Fibroblast of skin of scalp (primary cell): ENCODE results near the gene TAF5L. TPM values are rescaled to one million over a fixed set of nuclear protein-coding genes. Genes with fewer than 3 reads are reported as not detected.
A peak's percentile ranks its signal among the peaks of the same experiment; 100 is the strongest.

Experiments
- DNase-seq: peaks from one replicate; pipeline ENCODE4 v3.0.0-alpha.2; 2013
- polyA plus RNA-seq, 2 experiments: library from polyadenylated mRNA; unstranded; fragments of 120-200 nt; gene quantifications; one replicate each; pipeline ENCODE4 v1.2.1, GENCODE V29; 2013; ENCODE audit not compliant: insufficient read length in 2 of 2

The TAF5L gene
- 16.1 TPM for polyA plus RNA-seq (2013, experiment 1 of 2; ENCODE audit: insufficient read length)
- 16.7 TPM for polyA plus RNA-seq (2013, experiment 2 of 2; ENCODE audit: insufficient read length)

DNA sequence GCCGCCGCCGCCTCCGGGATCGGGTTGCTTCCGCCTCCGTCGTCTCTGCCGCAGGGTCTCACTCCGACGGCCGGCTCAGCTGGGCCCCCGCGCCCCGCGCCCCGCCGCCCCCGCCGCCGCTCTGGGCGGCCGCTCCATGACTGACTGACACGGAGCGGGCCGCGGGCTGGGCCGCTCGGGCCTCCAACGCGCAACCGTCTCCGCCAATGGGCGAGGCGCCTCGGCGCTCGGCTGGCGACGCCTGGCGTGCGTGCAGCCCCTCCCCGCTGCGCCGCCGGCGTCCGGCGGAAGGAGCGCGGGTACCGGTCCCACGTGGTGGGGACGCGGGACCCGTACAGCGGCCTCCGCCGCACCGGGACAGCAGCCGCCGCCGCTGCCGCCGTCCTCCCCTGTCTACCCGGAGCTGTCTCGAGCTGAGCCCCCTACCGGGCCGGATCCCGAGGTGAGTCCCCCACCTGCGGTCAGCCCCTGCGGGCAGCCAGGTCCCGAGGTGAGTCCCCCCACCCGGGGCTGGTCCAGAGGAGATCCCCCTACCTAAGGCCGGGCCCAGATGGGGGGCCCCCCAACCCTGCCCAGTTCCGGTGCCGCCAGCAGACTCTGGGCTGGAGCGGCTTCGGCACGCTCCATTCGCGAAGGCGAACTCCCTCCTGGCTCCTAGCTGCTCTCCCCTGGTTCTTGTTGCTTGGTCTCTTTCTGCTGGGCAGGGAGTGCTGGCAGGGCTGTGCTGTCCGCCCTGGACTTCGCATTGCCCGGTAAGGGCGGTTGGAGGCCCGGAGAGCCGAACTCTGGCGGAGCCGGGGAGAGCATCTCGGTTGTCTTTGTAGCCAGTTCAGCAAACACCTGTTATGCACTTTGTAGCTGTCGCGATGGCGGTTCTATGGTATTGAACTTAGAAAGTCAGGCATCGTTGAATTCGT, at the start of gene TAF5L, which contains the start of gene URB2:
TSS of gene TAF5L (minus strand) at position 208 of the 917 bp plus-strand sequence. CDS start 11,640 bp downstream, outside the sequence.
TSS of gene URB2 (plus strand) at position 333 of the 917 bp plus-strand sequence. CDS start 1,387 bp downstream, outside the sequence.
- DNase-seq, result peak; percentile 90

DNA sequence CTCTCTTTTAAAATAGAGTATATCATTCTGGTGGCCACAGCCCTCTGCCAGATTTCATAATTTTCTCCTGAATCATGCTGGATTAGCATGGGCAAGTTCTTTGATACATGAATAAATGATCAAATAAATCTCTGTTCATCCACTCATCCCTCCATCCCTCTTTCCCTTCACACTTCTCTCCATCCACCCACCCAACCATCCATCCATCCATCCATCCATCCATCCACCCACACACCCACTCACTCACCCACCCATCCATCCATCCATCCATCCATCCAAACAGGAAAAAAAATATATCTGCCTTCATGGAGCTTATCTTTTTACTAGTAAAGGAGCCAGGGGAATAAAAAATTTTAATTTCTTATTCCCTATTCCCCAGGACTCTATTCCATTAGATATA, 49.5 kb upstream of the TAF5L start:
- DNase-seq, result no peak

DNA sequence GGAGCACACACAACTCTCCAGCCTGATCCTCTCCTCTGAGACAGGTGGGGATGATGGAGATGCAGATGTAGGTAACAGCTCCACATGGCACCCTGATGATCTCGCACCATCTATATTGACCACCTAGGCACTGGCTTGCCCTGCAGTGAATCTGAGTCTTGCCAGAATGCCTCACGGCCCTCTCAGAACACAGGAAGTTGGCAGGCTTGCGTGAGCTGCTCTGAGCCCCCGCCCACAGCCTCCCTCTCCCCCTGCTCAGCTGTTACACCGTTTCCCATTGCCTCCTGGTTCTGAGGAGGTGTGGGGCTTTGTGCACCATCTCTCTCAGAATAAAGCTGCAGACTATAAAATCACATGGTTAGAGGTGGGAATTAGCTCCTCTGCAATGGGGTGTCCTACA, 48.1 kb upstream of the TAF5L start:
- no peak for DNase-seq

DNA sequence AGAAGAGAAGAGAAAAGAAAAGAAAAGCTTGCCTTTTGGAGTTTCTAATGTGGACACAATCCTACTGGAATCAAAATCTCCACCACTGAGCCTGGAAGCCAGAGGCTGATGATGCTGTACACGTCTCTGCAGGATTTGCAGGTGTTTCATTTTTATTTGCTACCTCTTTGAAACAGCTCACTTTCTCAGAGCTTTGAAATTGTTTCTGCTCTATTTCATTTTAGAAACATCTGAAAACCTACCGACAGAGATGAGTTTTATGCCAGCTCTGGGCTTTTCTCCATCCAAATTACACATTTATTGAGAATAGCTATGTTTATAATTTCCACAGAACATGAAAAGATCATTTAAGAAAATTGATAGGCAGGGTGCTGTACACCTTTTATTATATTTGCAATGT, 46.3 kb upstream of the TAF5L start:
- DNase-seq, result no peak

DNA sequence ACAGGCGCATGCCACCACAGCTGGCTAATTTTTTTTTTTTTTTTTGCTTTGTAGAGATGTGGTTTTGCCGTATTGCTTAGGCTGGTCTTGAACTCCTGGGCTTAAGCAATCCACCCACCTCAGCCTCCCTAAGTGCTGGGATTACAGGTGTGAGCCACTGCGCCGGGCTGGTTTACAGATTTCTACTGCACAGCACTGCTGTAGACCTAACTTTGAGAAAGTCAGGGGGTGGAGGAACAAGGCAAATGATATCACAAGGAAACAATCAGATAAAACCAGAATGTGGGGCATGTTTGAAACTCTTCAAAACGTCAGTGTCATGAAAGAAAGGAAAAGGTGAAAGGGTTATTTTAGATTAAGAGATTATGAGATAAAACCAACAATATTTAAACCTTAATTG, 45.4 kb upstream of the TAF5L start:
- no peak for DNase-seq

DNA sequence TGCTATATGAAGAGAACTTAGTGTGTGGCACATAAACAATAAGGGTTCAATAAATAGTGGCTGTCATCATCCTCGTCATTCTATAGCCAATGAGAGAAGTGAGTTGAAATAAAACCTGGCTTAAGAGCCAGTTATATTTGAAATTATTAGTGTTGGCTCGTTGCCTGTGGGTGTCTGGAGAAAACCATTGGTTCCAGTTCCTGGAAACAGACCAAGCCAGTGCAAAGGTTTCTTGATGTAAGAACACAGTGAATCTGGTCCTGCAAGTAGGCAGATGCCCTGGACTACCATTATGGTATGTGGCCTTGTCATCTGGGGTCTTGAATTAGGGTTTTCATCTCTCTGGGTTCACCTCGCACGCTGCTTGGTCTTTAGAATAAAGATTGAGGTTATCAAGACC, 43.4 kb upstream of the TAF5L start:
- no peak for DNase-seq

DNA sequence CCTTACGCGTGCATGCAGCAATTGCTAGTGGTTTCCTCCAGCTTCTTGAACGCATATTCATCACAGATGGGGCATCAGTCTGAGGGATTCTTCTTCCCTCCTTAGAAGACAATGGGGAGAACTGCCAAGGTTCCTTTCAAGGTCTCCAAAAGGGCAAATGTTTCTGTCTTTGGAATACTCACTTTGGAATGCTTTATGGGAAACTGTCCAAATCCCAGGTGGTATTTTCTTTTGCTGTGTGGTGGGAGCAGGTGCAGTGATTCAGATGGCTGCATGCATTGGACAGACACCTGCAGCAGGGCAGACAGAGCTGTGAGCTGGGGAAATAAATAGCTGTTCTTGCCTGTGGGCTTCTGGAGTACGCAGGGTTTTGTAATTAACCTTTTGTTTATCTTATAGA, 40.7 kb upstream of the TAF5L start:
- DNase-seq, result no peak

DNA sequence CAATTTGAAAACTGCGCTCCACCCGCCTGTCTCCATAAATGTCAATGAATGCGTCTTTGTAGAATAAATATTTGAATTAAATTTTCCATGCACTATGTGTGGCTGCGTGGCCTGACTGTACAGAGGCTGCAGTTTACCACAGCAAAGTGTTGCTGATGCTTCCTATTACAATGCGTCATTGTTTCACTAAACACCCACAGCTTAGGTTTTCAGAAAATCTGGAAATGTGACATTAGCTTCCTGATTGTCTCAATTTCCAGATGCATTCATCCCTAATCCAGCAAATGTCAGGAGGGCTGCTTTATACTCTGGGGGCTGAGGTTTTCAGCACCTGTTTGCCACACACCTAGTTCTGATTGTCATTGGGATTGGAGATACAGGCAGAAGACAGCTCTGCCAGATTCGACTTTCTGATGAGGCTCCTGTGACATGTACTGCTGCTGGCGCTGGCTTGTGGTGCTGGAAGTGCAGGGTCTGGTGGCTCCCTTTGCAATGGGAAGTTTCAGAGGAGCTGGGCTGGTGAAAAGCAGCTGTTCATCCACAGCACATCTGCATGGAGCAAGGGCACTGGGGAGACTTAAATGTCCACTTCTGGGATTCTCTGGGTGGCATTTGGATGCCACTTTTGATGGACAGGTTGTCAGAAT, 40.1 kb upstream of the TAF5L start:
- no peak for DNase-seq

DNA sequence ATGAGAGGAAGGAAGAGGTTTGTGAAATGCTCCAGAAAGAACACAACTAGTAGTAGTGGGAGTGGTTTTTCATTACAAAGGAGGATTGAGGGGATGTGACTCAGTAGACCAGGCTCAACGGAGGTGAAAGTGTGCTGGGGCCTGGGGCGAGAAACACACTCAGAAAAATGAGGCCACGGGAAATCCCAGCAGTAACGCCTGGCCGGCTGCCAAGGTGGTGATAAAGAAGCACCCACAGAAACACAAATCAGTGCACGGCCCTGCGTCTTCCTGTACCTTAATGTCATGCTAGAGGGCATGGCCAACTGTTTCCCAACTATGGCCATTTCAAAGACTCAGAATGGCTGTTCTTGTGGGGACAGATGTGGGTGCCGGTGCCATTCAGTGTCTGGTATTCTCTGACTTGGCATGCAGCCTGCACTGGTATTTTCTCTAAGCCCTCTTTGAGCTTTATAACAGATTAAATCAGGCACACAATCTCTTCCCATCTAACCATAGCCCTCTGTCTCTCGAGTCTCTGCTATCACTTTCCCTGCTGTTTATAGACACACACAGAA, 38.3 kb upstream of the TAF5L start:
- no peak for DNase-seq

DNA sequence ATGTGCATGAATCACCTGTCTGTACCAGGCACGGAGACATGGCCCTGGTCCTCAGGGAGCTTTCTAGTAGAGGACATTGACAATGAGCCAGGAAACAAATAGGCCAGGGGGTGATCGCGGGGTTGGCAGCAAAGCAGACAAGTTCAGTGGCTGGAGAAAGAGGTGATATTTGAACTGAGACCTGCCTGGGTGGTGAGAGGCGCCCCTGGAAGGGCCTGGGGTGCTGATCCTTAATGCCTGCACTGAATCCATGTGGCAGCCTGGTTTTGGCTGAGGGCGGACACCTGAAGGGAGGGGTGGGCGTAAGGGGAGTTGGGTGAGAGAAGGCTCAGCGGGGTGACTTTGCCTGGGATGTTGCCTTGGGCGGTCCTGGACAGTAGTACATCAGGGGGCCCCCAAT, 36.0 kb upstream of the TAF5L start:
- no peak for DNase-seq

DNA sequence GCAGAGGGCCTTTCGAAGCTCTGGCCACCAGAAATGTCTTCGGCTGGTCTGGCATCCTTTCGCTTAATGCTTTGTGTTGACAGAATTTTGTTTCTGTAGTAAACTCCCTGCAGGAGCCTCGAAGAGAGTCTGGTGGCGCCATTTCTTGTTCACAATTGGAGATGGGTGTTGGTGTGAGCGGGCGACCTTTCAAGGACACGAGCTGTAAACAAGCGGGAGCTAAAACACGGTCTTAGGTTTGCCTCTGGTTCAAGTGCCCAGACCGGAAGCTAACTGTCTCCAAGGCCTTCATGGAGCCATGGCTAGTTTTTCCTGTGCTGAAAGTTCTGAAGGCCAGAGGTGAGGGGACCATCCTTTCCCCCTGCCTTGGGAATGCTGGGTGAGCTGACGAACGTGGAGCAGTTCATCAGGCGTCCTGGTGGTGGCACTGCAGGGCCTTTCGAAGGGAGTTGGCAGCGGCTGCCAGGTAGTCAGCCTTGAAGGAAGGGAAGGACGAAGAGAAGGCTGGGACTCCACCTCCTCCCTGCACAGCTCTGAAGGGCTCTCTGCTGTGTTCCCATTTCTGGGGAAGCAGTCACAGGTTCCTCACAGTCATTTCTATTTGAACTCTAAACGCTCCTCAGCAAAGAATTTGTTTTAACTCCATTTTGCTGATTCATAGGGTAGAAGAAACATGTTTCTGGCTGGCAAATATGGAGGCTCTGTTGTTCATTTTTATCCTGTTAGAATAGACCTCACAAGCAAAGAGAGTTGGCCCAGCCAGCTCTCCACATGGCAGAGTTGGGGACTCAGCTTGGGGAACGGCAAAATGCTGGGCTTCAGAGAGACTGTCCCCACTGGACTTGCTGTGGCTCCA, 35.3 kb upstream of the TAF5L start:
- DNase-seq, result peak; percentile 69

DNA sequence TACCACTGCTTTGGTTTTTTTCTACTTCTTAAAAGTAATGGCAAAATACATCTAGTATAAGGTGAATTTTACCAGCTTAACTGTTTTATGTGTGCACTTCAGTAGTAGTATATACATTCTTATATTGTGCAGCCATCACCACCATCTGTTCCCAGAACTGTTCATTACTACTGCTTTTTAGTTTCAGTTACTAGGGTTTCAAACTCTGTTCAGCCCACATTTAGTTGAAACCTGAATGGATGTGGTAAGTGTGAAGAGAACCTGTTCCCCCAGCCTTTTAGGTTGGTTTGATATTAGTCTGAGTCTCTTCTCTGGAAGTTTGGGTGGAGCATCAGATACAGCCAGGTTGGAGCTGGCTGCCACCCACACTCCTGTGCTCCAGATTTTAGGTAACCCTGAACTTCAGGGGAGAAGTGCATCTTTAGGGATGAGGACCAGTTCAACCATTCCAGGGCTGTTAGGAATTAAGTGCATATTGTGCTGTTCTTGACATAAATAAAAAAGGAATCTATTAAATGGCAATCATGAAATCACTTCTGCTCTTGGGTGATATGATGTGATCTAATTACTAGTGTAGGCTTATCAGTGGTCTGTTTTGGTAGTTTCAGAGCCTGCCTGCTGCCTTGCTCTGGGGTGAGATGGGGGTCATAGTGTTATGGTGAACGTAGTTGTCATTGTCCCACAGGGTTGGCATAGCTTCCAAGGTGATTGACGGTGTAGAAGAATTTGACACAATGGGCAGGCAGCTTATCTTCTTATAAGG, 32.3 kb upstream of the TAF5L start:
- DNase-seq, result no peak

DNA sequence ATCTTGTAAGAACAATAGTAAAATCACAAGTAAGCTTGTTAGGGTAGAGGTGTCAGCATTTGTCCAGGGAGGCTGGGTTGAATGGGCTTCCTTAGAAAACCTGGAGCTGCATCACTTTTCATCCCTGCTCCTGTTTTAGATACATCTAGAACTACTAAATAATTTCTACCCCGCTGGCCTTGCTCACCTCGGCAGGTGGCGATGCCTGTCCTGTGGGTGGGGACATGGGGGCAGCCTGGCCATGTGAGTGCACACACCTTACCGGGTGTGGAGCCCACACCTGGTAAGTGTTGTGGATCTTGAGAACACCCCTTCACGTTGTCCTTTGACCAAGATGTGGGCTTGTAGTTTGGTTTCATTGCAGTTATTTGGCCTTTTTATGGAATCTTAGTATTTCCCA, 29.9 kb upstream of the TAF5L start:
- no peak for DNase-seq

DNA sequence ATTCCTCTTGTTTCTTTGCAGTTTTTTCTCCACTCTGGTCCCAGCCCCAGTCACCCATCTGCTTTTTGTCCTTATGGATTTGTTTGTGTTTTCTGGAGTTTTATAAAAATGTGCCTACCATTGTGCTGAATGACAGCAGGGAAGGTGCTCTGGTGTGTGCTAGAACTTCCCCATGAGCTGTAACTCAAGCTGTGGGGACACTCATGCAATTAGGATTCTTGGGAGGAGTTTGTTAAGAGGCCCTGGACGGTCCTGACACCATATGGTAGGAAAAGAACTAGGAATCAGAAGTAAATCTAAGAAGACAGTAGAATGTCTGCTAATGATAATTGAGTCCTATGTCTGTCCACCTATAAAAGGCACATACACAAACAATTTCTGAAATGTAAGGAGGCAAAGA, 27.5 kb upstream of the TAF5L start:
- DNase-seq, result no peak

DNA sequence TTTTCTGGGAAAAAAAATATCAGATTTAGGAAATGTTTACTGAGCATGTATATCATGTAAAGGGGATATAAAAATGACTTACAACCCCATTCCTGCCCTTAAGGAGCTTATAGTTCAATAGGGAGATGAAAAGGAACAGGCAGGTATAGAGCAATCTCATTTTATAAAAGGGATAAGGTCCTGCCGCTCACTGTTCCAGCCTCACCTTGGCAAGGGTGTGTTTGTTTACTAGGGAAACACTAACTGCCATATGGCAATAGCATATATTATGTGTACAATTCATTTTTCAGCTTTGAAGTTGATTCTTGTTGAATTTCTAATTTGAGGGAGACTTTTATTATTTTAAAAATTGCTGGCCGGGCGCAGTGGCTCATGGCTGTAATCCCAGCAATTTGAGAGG, 25.6 kb upstream of the TAF5L start:
- DNase-seq, result no peak

DNA sequence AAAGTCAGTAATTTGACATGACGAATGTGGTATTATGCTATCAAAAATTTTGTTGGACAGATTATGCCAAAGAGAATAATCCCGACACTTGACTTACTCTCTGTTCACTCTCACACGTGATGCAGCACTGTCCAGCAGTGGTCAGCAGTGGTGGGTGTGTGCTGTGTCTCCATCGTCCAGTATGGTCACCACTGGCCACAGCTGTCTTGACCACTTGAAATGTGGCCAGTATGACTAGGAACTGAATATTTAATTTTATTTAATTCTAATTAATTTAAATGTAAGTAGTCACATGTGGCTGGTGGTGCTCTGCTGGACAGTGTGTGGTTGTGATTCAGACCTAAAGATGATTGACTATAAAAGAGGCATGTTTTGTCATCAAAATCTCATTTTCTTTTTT, 24.1 kb upstream of the TAF5L start:
- DNase-seq, result no peak

DNA sequence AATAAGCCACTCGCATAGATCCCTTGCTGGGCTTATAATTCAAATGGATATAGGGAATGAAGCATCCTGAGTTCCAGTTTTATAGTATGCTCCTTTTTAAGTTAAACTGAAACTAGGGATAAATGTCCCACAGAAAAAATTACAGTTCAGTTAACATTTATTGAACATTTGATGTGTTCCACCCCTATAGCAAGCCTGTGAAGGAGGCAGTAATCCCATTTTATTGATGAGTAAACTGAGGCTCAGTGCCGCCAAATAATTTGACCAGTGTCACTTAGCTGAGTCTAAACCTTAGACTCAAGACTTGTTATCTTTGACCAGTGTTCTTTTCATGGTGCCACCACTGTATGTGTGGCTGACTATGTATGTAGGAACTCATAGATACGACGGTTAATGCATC, 22.5 kb upstream of the TAF5L start:
- DNase-seq, result no peak

DNA sequence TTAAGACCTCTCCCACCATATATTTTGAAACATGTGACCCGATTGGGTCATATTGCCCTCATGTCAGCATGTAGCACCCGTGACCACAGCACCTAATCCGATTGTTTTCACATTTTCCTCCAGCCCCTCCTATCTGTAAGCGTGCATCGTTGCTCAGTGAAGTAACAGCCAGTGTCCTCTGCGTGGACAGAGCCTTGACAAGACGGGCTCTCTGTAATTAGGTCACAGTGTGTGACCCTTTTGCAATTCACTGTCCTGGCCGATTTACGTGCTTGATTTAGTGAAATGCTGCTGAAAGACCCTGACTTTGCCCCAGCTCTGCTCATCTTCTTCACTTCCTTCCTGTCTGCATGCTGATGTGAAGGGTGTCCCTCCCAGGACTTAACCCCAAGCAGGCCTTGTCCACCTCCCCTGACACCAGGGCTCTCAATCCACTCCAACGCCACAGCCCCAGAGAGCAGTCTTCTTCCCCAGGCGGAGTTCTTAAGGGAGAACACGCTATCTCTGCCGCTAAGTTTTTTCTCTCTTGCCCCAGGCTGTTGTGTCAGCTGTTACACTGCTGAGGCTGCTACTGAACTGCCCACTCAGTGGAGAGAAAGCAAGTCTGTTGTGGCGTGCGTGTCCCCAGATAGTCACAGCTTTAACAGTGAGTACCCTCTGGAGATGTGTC, 19.5 kb upstream of the TAF5L start:
- no peak for DNase-seq

DNA sequence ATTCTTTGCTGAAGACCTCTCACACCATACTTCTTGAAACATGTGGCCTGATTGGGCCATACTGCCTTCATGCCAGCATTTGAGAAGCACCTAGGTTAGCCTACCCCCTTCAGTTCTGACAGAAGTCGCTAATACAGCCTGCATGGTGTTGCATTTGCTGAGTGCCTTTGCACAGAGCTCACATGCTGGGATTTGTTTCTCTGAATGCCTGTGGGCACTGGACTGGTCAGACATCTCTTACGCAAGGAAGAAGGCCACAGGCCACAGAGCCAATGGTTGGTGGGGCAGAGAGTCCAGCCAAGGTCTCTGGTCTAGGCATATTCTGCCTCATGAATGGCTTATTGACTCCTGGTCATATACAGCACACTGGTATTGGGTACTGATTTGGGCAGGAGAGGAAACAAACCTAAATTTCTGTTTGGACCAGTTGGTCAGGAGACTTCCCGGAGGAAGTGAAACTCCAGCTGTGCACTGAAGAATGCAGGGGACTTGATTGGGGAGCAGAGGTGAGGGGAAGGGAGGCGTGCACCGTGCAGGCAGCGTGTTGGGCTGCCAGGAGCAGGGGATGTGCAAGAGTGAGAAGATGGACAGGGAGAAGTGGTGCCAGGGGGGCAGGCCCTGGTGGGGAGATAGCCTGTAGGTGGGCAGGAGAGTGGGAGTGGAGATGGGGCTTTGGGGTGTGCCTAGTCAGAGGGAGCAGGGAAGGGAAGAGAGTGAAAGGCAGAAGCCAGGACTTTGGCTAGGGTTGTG, 18.2 kb upstream of the TAF5L start:
- DNase-seq, result no peak

DNA sequence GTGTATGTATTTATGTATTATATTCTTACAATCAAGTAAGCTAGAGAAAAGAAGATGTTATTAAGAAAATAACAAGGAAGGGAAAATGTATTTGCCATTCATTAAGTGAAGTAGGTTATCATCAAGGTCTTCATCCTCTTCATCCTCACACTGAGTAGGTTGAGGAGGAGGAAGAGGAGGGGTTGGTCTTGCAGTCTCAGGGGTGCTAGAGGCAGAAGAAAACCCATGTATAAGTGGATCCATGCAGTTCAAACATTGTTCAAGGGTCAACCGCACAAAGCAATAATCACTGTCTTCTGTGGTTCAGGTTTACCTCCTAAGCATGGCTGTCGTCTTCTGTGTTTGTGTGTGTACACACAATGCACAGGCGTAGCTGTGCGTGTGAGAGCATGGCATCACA, 17.0 kb upstream of the TAF5L start:
- no peak for DNase-seq
